Endothelial cell of umbilical vein (primary cell): ENCODE results near the gene NOL8. TPM values are rescaled to one million over a fixed set of nuclear protein-coding genes. Genes with fewer than 3 reads are reported as not detected.

Experiments used
- BruUV-seq: library from RNA; stranded (reverse); fragments of 400-500 nt; replicated peaks from 2 replicates; lab custom pipeline; 2021; lab: Mats Ljungman, UMichigan
- CTCF ChIA-PET: fragments of 300-600, 350-600 bp; sonication (Branson Sonifier 250); formaldehyde crosslinking; loops from one replicate; lab custom pipeline; 2021; ENCODE audit warnings: antibody characterized with exemption, inconsistent platforms; lab: Charles Lee
- POLR2A ChIA-PET: fragments of 300-600, 350-600 bp; sonication (Branson Sonifier 250); formaldehyde crosslinking; loops from one replicate; lab custom pipeline; 2021; ENCODE audit warnings: antibody characterized with exemption, inconsistent platforms; lab: Charles Lee
- DNase-seq: peaks from one replicate; pipeline ENCODE4 v3.0.0-alpha.2; 2011; ENCODE audit warnings: low read depth, low spot score
- FAIRE-seq: peaks from 2 replicates; lab custom pipeline; 2011; peaks lifted over from hg19 to GRCh38; lab: Jason Lieb, UNC
- H2AFZ ChIP-seq: 2 replicates; pipeline ENCODE4 v1.6.0; 2012; ENCODE audit warnings: low read depth, low read length, control low read depth, inconsistent platforms
- H3K27ac ChIP-seq: 2 replicates; pipeline ENCODE4 v1.5.1; 2011; ENCODE audit warnings: low read depth, mild to moderate bottlenecking, control low read depth, low read length, moderate library complexity; ENCODE audit not compliant: insufficient read depth
- H3K27me3 ChIP-seq, 2 experiments: 2 replicates each; pipeline versions ENCODE4 v1.6.0 to v1.6.1; 2011; ENCODE audit warnings: low read length in 2 of 2, mixed read lengths in 1 of 2; ENCODE audit not compliant: control insufficient read depth in 2 of 2, insufficient read depth in 2 of 2
- H3K36me3 ChIP-seq, 2 experiments: 2 replicates in 1 of 2; 3 replicates in 1 of 2; pipeline ENCODE4 v1.5.1; 2011; ENCODE audit warnings: low read length in 2 of 2, mild to moderate bottlenecking in 1 of 2, moderate library complexity in 1 of 2; ENCODE audit not compliant: control insufficient read depth in 2 of 2, insufficient read depth in 2 of 2; ENCODE audit errors: extremely low read depth in 1 of 2
- H3K4me1 ChIP-seq: 3 replicates; pipeline ENCODE4 v1.5.1; 2011; ENCODE audit warnings: mild to moderate bottlenecking, low read length; ENCODE audit not compliant: control insufficient read depth, insufficient read depth; ENCODE audit errors: extremely low read depth
- H3K4me2 ChIP-seq: 2 replicates; pipeline ENCODE4 v1.6.1; 2011; ENCODE audit warnings: low read length, control low read depth, mixed read lengths; ENCODE audit not compliant: insufficient read depth
- H3K4me3 ChIP-seq, 3 experiments: fragments of 200-600 bp in 1 of 3; sonication (generic), shearing (Covaris generic) in 1 of 3; replicated peaks in 1 of 3; 2 replicates each; pipeline ENCODE4 v1.5.1; 2011 to 2016; ENCODE audit warnings: control low read depth in 3 of 3, low read length in 3 of 3, mild to moderate bottlenecking in 2 of 3, inconsistent platforms in 1 of 3, low read depth in 1 of 3, moderate library complexity in 1 of 3; ENCODE audit not compliant: insufficient read depth in 1 of 3
- H3K79me2 ChIP-seq: 2 replicates; pipeline ENCODE4 v1.6.0; 2012; ENCODE audit warnings: low read length, inconsistent platforms; ENCODE audit not compliant: control insufficient read depth, insufficient read depth
- H3K9ac ChIP-seq: replicated peaks from 2 replicates; pipeline ENCODE3; 2011; ENCODE audit warnings: low read length, control low read depth; ENCODE audit not compliant: insufficient read depth; ENCODE audit errors: extremely low read depth
- H3K9me1 ChIP-seq: replicated peaks from 3 replicates; pipeline ENCODE4 v1.6.0; 2011; ENCODE audit warnings: mild to moderate bottlenecking, low read length; ENCODE audit not compliant: control insufficient read depth, insufficient read depth; ENCODE audit errors: extremely low read depth
- H3K9me3 ChIP-seq: replicated peaks from 2 replicates; pipeline ENCODE4 v1.5.1; 2012; ENCODE audit warnings: low read length, inconsistent platforms; ENCODE audit not compliant: control insufficient read depth, insufficient read depth
- H4K20me1 ChIP-seq: replicated peaks from 2 replicates; pipeline ENCODE3; 2011; ENCODE audit warnings: mild to moderate bottlenecking, low read length; ENCODE audit not compliant: control insufficient read depth, insufficient read depth; ENCODE audit errors: extremely low read depth
- EZH2 ChIP-seq: IDR thresholded peaks from 2 replicates; pipeline ENCODE4 v1.6.1; 2012; ENCODE audit warnings: borderline replicate concordance, low read depth, mild to moderate bottlenecking, moderate library complexity, low read length, inconsistent platforms; ENCODE audit not compliant: severe bottlenecking
- FOS ChIP-seq: IDR thresholded peaks from 2 replicates; pipeline ENCODE4 v1.6.1; 2011; ENCODE audit warnings: mild to moderate bottlenecking, low read length, moderate library complexity, borderline replicate concordance; ENCODE audit not compliant: insufficient read depth
- GATA2 ChIP-seq: IDR thresholded peaks from 2 replicates; pipeline ENCODE4 v1.7.0; 2011; ENCODE audit warnings: low read depth, mild to moderate bottlenecking, moderate library complexity, mixed read lengths, low read length; ENCODE audit not compliant: insufficient read length, insufficient read depth
- JUN ChIP-seq: IDR thresholded peaks from 2 replicates; pipeline ENCODE4 v1.6.1; 2011; ENCODE audit warnings: borderline replicate concordance, low read depth; ENCODE audit not compliant: insufficient read length, insufficient read depth
- MYC ChIP-seq: IDR thresholded peaks from one replicate; pipeline ENCODE4 v1.6.1; 2011; ENCODE audit warnings: mild to moderate bottlenecking, low read depth, low read length
- POLR2A ChIP-seq: IDR thresholded peaks from 2 replicates; pipeline ENCODE4 v1.6.1; 2012; ENCODE audit warnings: low read depth, mild to moderate bottlenecking, control low read depth, low read length
- POLR2AphosphoS5 ChIP-seq: IDR thresholded peaks from 2 replicates; pipeline ENCODE4 v1.6.1; 2012; ENCODE audit warnings: low read depth, mild to moderate bottlenecking, control low read depth, low read length, moderate library complexity; ENCODE audit not compliant: insufficient read depth
- dilution Hi-C: fragments of 300-500 bp; cut with MboI; formaldehyde crosslinking; loops from one replicate; pipeline ENCODE4 v1.15.0; 2019; ENCODE audit warnings: low sequenced_read_pairs; ENCODE audit not compliant: extremely low pct_ligation_motif_present
- intact Hi-C: fragments of 100-400 bp; cut with micrococcal nuclease; formaldehyde crosslinking; loops from one replicate; pipeline ENCODE4 v1.10.0; 2022
- polyA plus RNA-seq, 4 experiments: library from polyadenylated mRNA; depleted of rRNA in 3 of 4; stranded (reverse) in 3 of 4; unstranded in 1 of 4; fragments of >200 nt; gene quantifications; 2 replicates each; pipeline versions ENCODE4 v1.2.1 to v1.2.3, GENCODE V29; 2011 to 2012; ENCODE audit warnings: missing spikeins in 1 of 4
- total RNA-seq: library from RNA; stranded (reverse); gene quantifications from 2 replicates; pipeline ENCODE4 v1.2.3, GENCODE V29; 2021
- TF ChIP-seq, protein P1 (sequence below), 2 donors: IDR thresholded peaks; 1 replicate in 1 of 2; 2 replicates in 1 of 2; pipeline ENCODE4 v1.5.1; 2011; ENCODE audit warnings: low read length in 2 of 2, mild to moderate bottlenecking in 2 of 2, moderate library complexity in 2 of 2, control low read depth in 1 of 2, inconsistent platforms in 1 of 2, low read depth in 1 of 2; ENCODE audit not compliant: insufficient read depth in 1 of 2; ENCODE audit errors: extremely low read depth in 1 of 2
- TF ChIP-seq, protein P2 (sequence below): IDR thresholded peaks from 2 replicates; pipeline ENCODE4 v1.6.1; 2011; ENCODE audit not compliant: insufficient read depth, insufficient read length

Gene NOL8
- total and polyA plus RNA-seq, 2 donors (not counting 3 experiments of a cell fraction or from before 2014, with no cell fraction given), result 5.6 to 41.6 TPM

GRCh38 chr9:92295240-92295790, 29.8 kb downstream of the NOL8 start:
- intact Hi-C loops, result loop anchor here (10.0 kb wide), 1 partner anchor 409 kb away; no protein-coding TSS in a partner anchor
- no peaks in the 10 kb centered on the region for H4K20me1 ChIP-seq
- dilution Hi-C loops, result no loop called here
- TF ChIP-seq JUN (no peak), POLR2AphosphoS5 (no peak), EZH2 (no peak), FOS (no peak), MYC (no peak), GATA2 (no peak), POLR2A (no peak)
- TF ChIP-seq, protein P1, sequence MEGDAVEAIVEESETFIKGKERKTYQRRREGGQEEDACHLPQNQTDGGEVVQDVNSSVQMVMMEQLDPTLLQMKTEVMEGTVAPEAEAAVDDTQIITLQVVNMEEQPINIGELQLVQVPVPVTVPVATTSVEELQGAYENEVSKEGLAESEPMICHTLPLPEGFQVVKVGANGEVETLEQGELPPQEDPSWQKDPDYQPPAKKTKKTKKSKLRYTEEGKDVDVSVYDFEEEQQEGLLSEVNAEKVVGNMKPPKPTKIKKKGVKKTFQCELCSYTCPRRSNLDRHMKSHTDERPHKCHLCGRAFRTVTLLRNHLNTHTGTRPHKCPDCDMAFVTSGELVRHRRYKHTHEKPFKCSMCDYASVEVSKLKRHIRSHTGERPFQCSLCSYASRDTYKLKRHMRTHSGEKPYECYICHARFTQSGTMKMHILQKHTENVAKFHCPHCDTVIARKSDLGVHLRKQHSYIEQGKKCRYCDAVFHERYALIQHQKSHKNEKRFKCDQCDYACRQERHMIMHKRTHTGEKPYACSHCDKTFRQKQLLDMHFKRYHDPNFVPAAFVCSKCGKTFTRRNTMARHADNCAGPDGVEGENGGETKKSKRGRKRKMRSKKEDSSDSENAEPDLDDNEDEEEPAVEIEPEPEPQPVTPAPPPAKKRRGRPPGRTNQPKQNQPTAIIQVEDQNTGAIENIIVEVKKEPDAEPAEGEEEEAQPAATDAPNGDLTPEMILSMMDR (IDR thresholded peaks at IDR 0.05; ENCODE audit: extremely low read depth in 1 of 2, insufficient read depth in 1 of 2, low read depth in 1 of 2, low read length in 2 of 2), result no peak
- TF ChIP-seq, protein P2, sequence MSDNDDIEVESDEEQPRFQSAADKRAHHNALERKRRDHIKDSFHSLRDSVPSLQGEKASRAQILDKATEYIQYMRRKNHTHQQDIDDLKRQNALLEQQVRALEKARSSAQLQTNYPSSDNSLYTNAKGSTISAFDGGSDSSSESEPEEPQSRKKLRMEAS, result no peak
- no TSS peak for BruUV-seq
- H3K27ac ChIP-seq, result no peak overlapping the region
- H3K4me1 ChIP-seq, result peaks cover 23% of the 10 kb centered on the region
- peaks cover 6 to 11% of the 10 kb centered on the region in 2 experiments for H3K36me3 ChIP-seq
- DNase-seq, result no peak
- H3K79me2 ChIP-seq, result peaks cover 31% of the 10 kb centered on the region
- no peaks in the 10 kb centered on the region for H3K9me1 ChIP-seq
- no peak for FAIRE-seq
- H3K4me3 ChIP-seq, result no peak overlapping the region
- no peaks in the 10 kb centered on the region for H3K27me3 ChIP-seq
- H2AFZ ChIP-seq, result no peak overlapping the region
- no peak overlapping the region for H3K9ac ChIP-seq
- ChIA-PET POLR2A (no interaction called here), CTCF (no interaction called here)
- H3K9me3 ChIP-seq, result no peaks in the 10 kb centered on the region
- H3K4me2 ChIP-seq, result no peak overlapping the region
